ENCODE results near the gene SDHD.

Gene SDHD

GRCh38 chr11:112106070-112106469 lies 19.4 kb downstream of the SDHD start:
- no peak for DNase-seq

DNA sequence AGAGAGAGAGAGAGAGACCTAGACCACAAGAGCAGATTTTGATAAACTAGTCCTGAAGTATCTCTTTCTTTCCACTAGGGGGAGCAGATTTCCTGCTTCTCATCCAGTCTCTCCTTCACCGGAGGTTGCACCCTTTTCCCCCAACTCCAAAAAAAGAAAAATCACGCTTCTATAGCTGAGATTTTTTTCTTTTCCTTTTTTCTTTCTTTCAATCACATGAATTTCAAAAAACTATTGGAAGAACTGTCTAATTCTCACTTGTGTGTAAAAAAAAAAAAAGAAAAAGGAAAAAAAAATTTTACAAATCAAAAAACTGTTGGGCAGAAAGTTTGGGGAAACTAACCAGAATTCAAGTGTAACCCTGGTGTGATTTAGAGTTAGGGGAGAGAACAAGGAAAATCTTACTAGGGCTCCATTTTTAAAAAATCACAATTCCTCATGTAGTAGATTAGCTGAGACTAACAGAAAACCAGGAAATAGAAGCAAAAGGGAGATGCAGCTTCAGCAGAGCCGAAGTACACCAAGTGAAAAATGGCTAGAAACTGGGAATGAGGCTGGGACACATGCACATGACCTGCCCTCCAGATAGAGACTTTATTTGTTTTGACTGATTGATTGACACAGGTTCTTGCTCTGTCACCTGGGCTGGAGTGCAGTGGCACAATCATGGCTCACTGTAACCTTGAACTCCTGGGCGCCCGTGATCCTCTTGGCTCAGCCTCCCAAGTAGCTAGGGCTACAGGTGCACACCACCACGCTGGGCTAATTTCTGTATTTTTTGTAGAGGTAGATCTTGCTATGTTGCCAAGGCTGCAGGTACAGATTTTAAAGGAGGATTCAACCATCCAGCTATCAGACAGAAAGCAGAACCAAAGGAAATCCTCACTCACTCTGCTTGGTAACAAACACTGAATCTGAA lies 27.1 kb downstream of the SDHD start:
- DNase-seq = peak; percentile 62 to 93

- DNase-seq = no peak
These were observed 27.8 kb downstream of the SDHD start for GRCh38 chr11:112114460-112114859.

- no peak for DNase-seq
These were observed 28.7 kb downstream of the SDHD start for GRCh38 chr11:112115386-112115785.

DNA sequence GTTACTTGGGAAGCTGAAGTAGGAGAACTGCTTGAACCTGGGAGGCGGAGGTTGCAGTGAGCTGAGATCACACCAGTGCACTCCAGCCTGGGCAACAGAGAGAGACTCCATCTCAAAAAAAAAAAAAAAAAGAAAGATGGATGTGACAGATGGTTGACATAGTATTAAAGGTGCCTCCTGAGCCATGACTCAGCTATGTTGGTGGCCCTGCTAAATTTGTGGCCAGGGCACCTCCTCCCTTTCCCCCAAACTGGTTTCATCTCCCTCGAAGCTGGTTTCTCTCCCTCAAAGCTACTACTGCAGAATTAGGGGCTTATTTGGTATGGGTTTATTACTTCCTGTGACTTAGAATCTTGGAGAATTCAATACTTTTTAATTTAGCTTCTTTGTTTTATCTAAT lies 31.5 kb downstream of the SDHD start:
- no peak for DNase-seq

- DNase-seq = no peak
These were observed 35.4 kb downstream of the SDHD start for GRCh38 chr11:112121981-112122615.

- DNase-seq = no peak
These were observed 36.5 kb downstream of the SDHD start for GRCh38 chr11:112123129-112123528.

- DNase-seq = no peak
These were observed 40.4 kb downstream of the SDHD start for GRCh38 chr11:112127056-112127455.

- DNase-seq = no peak
These were observed 41.9 kb downstream of the SDHD start for GRCh38 chr11:112128483-112129121.

DNA sequence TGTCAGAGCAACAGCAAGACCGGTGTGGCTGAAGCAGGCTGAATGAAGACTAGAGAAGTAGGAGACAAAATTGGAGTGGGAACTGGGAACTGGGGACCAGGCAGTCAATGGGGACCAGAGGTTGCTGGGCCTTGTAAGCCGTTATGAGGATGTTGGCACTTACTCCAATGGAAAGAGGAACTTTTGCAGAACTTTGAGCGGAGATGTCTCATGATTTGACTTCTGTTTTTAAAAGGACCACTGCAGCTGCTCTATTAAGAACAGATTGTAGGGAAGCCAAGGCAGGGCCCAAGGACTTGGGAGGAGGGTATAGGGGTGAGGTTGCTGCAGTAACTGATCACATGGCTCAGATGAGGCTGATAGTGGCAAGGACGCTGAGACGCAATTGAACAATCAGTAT lies 43.0 kb downstream of the SDHD start:
- no peak for DNase-seq

DNA sequence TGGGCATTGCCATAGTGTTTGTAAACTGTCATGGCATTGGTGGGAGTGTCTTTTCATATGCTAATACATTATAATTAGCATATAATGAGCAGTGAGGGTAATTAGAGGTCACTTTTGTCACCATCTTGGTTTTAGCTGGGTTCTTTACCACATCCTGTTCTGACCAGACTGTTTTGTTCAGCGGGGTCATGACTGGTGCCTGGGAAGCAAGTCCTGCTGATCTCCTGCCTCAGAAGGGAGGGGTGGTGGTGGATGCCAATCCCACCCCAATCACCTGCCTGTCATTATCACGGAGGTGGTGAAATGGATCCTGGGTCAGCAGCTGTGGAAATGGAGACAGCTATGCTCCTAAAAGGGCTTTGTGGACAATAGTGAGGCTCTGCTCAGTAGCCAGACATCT lies 46.1 kb downstream of the SDHD start:
- DNase-seq = no peak

- DNase-seq = no peak
These were observed 47.8 kb downstream of the SDHD start for GRCh38 chr11:112134473-112134872.

- no peak for DNase-seq
These were observed 56.9 kb downstream of the SDHD start for GRCh38 chr11:112143597-112143996.

Measured in NCI-H526 (cell line).